H9 (cell line): ENCODE measurements around the gene DDIAS. TPM values are rescaled to one million over a fixed set of nuclear protein-coding genes. Genes with fewer than 3 reads are reported as not detected.

ENCODE experiments used
- DNase-seq: peaks from one replicate; pipeline ENCODE4 v3.0.0-alpha.2; 2017
- H2AFZ ChIP-seq: one replicate; pipeline ENCODE4 v1.6.1; 2013; ENCODE audit warnings: mild to moderate bottlenecking, low read length, control low read depth, moderate library complexity
- H2AK5ac ChIP-seq: 2 replicates; pipeline ENCODE4 v1.6.1; 2013; ENCODE audit warnings: low read length, control low read depth, mixed read lengths; ENCODE audit not compliant: insufficient read length
- H2BK120ac ChIP-seq: one replicate; pipeline ENCODE4 v1.6.1; 2013; ENCODE audit warnings: low read depth, mild to moderate bottlenecking, low read length, control low read depth, inconsistent platforms; ENCODE audit not compliant: poor library complexity, severe bottlenecking
- H2BK12ac ChIP-seq: 2 replicates; pipeline ENCODE4 v1.6.1; 2013; ENCODE audit warnings: low read length, control low read depth, mixed read lengths, low read depth; ENCODE audit not compliant: insufficient read length
- H2BK15ac ChIP-seq: 2 replicates; pipeline ENCODE4 v1.6.1; 2013; ENCODE audit warnings: low read depth, low read length, control low read depth
- H2BK20ac ChIP-seq: one replicate; pipeline ENCODE4 v1.6.1; 2013; ENCODE audit warnings: low read depth, mild to moderate bottlenecking, low read length, control low read depth, inconsistent platforms; ENCODE audit not compliant: poor library complexity, severe bottlenecking
- H2BK5ac ChIP-seq: 2 replicates; pipeline ENCODE4 v1.6.1; 2013; ENCODE audit warnings: low read length, control low read depth, mixed read lengths; ENCODE audit not compliant: insufficient read length
- H3K14ac ChIP-seq: 2 replicates; pipeline ENCODE4 v1.6.1; 2013; ENCODE audit warnings: low read length, control low read depth; ENCODE audit not compliant: insufficient read depth
- H3K18ac ChIP-seq: 2 replicates; pipeline ENCODE4 v1.6.1; 2013; ENCODE audit warnings: low read depth, mild to moderate bottlenecking, mixed read lengths, low read length, control low read depth; ENCODE audit not compliant: insufficient read length
- H3K23ac ChIP-seq: 2 replicates; pipeline ENCODE4 v1.6.1; 2013; ENCODE audit warnings: low read length, control low read depth, mixed read lengths, low read depth; ENCODE audit not compliant: insufficient read length
- H3K23me2 ChIP-seq: 2 replicates; pipeline ENCODE4 v1.6.1; 2013; ENCODE audit warnings: low read depth, mild to moderate bottlenecking, mixed read lengths, low read length, control low read depth; ENCODE audit not compliant: insufficient read length, poor library complexity, severe bottlenecking
- H3K27ac ChIP-seq: 2 replicates; pipeline ENCODE4 v1.5.1; 2013; ENCODE audit warnings: low read length, control low read depth, mixed read lengths, low read depth; ENCODE audit not compliant: insufficient read length
- H3K27me3 ChIP-seq: 2 replicates; pipeline ENCODE4 v1.6.1; 2013; ENCODE audit warnings: low read length, control low read depth, inconsistent platforms; ENCODE audit not compliant: insufficient read depth
- H3K4ac ChIP-seq: 2 replicates; pipeline ENCODE4 v1.6.1; 2013; ENCODE audit warnings: low read depth, mild to moderate bottlenecking, control low read depth, inconsistent platforms, low read length, moderate library complexity
- H3K4me1 ChIP-seq: 2 replicates; pipeline ENCODE4 v1.6.1; 2013; ENCODE audit warnings: low read length, control low read depth, inconsistent platforms; ENCODE audit not compliant: insufficient read depth
- H3K4me2 ChIP-seq: 2 replicates; pipeline ENCODE4 v1.6.1; 2013; ENCODE audit warnings: low read length, control low read depth, mixed read lengths; ENCODE audit not compliant: insufficient read length, insufficient read depth
- H3K56ac ChIP-seq: 2 replicates; pipeline ENCODE4 v1.6.1; 2013; ENCODE audit warnings: low read depth, mild to moderate bottlenecking, mixed read lengths, low read length, control low read depth; ENCODE audit not compliant: insufficient read length
- H3K79me1 ChIP-seq: 2 replicates; pipeline ENCODE4 v1.6.1; 2013; ENCODE audit warnings: low read depth, mild to moderate bottlenecking, moderate library complexity, low read length, control low read depth, inconsistent platforms; ENCODE audit not compliant: insufficient read depth, poor library complexity, severe bottlenecking
- H3K79me2 ChIP-seq: 2 replicates; pipeline ENCODE4 v1.6.1; 2013; ENCODE audit warnings: low read length, control low read depth, inconsistent platforms; ENCODE audit not compliant: insufficient read depth
- H3K9ac ChIP-seq: 2 replicates; pipeline ENCODE4 v1.6.1; 2013; ENCODE audit warnings: low read length, control low read depth, mixed read lengths; ENCODE audit not compliant: insufficient read length; ENCODE audit errors: extremely low read depth
- H3K9me3 ChIP-seq: one replicate; pipeline ENCODE4 v1.6.1; 2013; ENCODE audit warnings: low read depth, low read length, inconsistent platforms; ENCODE audit not compliant: control insufficient read depth
- H3T11ph ChIP-seq: one replicate; pipeline ENCODE4 v1.6.1; 2013; ENCODE audit warnings: mild to moderate bottlenecking, low read length, control low read depth, inconsistent platforms
- H4K20me1 ChIP-seq: one replicate; pipeline ENCODE4 v1.6.1; 2013; ENCODE audit not compliant: control insufficient read depth, insufficient read length, insufficient read depth
- H4K5ac ChIP-seq: 2 replicates; pipeline ENCODE4 v1.6.1; 2013; ENCODE audit warnings: low read depth, mild to moderate bottlenecking, mixed read lengths, low read length, control low read depth; ENCODE audit not compliant: insufficient read length
- H4K8ac ChIP-seq: replicated peaks from 2 replicates; pipeline ENCODE4 v1.6.1; 2013; ENCODE audit warnings: low read length, control low read depth, mixed read lengths, low read depth; ENCODE audit not compliant: insufficient read length
- H4K91ac ChIP-seq: 2 replicates; pipeline ENCODE4 v1.6.1; 2013; ENCODE audit warnings: low read depth, mild to moderate bottlenecking, moderate library complexity, mixed read lengths, low read length, control low read depth; ENCODE audit not compliant: insufficient read length
- H3K27ac Mint-ChIP-seq, 3 experiments: 2 replicates in 2 of 3; 3 replicates in 1 of 3; pipeline ENCODE4 v1.8.0; 2020 to 2021; ENCODE audit warnings: mixed read lengths in 3 of 3, mild to moderate bottlenecking in 1 of 3, moderate library complexity in 1 of 3
- H3K27me3 Mint-ChIP-seq: 2 replicates; pipeline ENCODE4 v1.8.0; 2021; ENCODE audit warnings: low read depth, mild to moderate bottlenecking, moderate library complexity, mixed read lengths
- H3K36me3 Mint-ChIP-seq, 3 experiments: 2 replicates in 2 of 3; 3 replicates in 1 of 3; pipeline ENCODE4 v1.8.0; 2020 to 2021; ENCODE audit warnings: low read depth in 3 of 3, mixed read lengths in 3 of 3; ENCODE audit not compliant: insufficient read depth in 1 of 3
- H3K4me1 Mint-ChIP-seq, 2 experiments: 2 replicates each; pipeline ENCODE4 v1.8.0; 2020; ENCODE audit warnings: mixed read lengths in 2 of 2
- H3K4me3 Mint-ChIP-seq, 2 experiments: 2 replicates in 1 of 2; 3 replicates in 1 of 2; pipeline ENCODE4 v1.8.0; 2020 to 2021; ENCODE audit warnings: mild to moderate bottlenecking in 2 of 2, mixed read lengths in 2 of 2, moderate library complexity in 1 of 2
- H3K9me3 Mint-ChIP-seq, 2 experiments: 2 replicates in 1 of 2; 3 replicates in 1 of 2; pipeline ENCODE4 v1.8.0; 2020; ENCODE audit warnings: mild to moderate bottlenecking in 2 of 2, mixed read lengths in 2 of 2, moderate library complexity in 1 of 2
- WGBS: extraction: QIAGEN DNeasy Blood & Tissue Kit; methylation state at CpG from one replicate; pipeline ENCODE4 v1.1.7; 2013; ENCODE audit warnings: missing lambda C conversion rate, low lambda C conversion rate, mixed read lengths; ENCODE audit not compliant: insufficient read length; ENCODE audit errors: extremely low coverage; 5-methylcytosine and 5-hydroxymethylcytosine counted together
- total RNA-seq: library from RNA; stranded (reverse); gene quantifications from 2 replicates; pipeline ENCODE4 v1.2.1, GENCODE V29; 2021
- TF ChIP-seq, protein P1 (sequence below): fragments of 200-600 bp; sonication (generic); conservative IDR thresholded peaks from 3 replicates; pipeline ENCODE4 v1.8.0; 2021; ENCODE audit warnings: antibody characterized with exemption, mild to moderate bottlenecking

The DDIAS gene
- total RNA-seq, 1 experiment from 2014 or later, result 18.6 TPM

DNA sequence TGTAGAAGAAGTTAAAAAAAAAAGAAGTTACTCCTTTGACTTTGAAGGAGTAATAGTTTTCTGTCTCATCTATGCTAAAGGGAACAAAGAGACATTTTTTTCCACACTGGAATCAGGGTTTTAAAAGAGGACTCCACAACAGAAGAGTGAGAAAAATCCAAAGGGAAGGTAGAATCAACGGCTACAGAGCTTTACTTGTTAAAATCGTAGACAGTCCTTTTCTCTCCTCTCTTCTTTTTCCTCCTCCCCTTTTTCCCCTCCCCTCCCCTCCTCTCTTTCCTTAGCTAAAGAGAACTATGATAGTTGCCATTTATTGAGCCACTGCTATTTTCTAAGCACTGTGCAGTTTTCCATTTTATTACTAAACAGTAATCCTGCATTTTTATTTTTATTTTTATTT lies 29.2 kb downstream of the DDIAS start:
- Histone ChIP-seq H2BK120ac (no peak overlapping the region), H4K8ac (no peak overlapping the region), H3K9ac (no peak overlapping the region), H2AK5ac (no peak overlapping the region), H3K14ac (no peak overlapping the region), H3K9me3 (no peaks in the 10 kb centered on the region), H3K56ac (no peak overlapping the region), H2BK20ac (no peak overlapping the region), H3K23me2 (no peaks in the 10 kb centered on the region), H2BK15ac (no peak overlapping the region), H3T11ph (no peak overlapping the region), H3K27ac (no peak overlapping the region), H2AFZ (no peak overlapping the region), H3K23ac (no peak overlapping the region), H4K5ac (no peak overlapping the region), H3K27me3 (no peaks in the 10 kb centered on the region), H2BK5ac (no peak overlapping the region), H3K4ac (no peak overlapping the region), H3K4me1 (no peaks in the 10 kb centered on the region), H4K91ac (no peak overlapping the region), H3K4me2 (no peak overlapping the region), H3K79me1 (no peaks in the 10 kb centered on the region), H3K18ac (no peak overlapping the region), H2BK12ac (no peak overlapping the region), H3K79me2 (no peaks in the 10 kb centered on the region), H4K20me1 (no peaks in the 10 kb centered on the region)
- no CpG with 5 or more reads among the region's 2 CpGs for WGBS
- H3K9me3 Mint-ChIP-seq, result no peaks in the 10 kb centered on the region
- H3K27ac Mint-ChIP-seq, result no peak overlapping the region
- TF ChIP-seq, protein P1, sequence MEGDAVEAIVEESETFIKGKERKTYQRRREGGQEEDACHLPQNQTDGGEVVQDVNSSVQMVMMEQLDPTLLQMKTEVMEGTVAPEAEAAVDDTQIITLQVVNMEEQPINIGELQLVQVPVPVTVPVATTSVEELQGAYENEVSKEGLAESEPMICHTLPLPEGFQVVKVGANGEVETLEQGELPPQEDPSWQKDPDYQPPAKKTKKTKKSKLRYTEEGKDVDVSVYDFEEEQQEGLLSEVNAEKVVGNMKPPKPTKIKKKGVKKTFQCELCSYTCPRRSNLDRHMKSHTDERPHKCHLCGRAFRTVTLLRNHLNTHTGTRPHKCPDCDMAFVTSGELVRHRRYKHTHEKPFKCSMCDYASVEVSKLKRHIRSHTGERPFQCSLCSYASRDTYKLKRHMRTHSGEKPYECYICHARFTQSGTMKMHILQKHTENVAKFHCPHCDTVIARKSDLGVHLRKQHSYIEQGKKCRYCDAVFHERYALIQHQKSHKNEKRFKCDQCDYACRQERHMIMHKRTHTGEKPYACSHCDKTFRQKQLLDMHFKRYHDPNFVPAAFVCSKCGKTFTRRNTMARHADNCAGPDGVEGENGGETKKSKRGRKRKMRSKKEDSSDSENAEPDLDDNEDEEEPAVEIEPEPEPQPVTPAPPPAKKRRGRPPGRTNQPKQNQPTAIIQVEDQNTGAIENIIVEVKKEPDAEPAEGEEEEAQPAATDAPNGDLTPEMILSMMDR, result no peak
- H3K4me3 Mint-ChIP-seq, result no peak overlapping the region
- peaks cover 8 to 39% (median 36%) of the 10 kb centered on the region in 3 experiments; a peak in 6 of 7 replicates for H3K36me3 Mint-ChIP-seq
- DNase-seq, result no peak
- no peaks in the 10 kb centered on the region for H3K4me1 Mint-ChIP-seq
- no peaks in the 10 kb centered on the region for H3K27me3 Mint-ChIP-seq
